SH-SY5Y (cell line): ENCODE measurements around the gene FCRL5.

ENCODE experiments used
- GATA2 ChIP-seq: IDR thresholded peaks from 2 replicates; pipeline ENCODE4 v1.6.1; 2011; ENCODE audit warnings: mild to moderate bottlenecking, low read depth, low read length
- GATA3 ChIP-seq: IDR thresholded peaks from 2 replicates; pipeline ENCODE4 v1.6.1; 2011; ENCODE audit warnings: low read depth, mild to moderate bottlenecking, low read length, moderate library complexity

DNA sequence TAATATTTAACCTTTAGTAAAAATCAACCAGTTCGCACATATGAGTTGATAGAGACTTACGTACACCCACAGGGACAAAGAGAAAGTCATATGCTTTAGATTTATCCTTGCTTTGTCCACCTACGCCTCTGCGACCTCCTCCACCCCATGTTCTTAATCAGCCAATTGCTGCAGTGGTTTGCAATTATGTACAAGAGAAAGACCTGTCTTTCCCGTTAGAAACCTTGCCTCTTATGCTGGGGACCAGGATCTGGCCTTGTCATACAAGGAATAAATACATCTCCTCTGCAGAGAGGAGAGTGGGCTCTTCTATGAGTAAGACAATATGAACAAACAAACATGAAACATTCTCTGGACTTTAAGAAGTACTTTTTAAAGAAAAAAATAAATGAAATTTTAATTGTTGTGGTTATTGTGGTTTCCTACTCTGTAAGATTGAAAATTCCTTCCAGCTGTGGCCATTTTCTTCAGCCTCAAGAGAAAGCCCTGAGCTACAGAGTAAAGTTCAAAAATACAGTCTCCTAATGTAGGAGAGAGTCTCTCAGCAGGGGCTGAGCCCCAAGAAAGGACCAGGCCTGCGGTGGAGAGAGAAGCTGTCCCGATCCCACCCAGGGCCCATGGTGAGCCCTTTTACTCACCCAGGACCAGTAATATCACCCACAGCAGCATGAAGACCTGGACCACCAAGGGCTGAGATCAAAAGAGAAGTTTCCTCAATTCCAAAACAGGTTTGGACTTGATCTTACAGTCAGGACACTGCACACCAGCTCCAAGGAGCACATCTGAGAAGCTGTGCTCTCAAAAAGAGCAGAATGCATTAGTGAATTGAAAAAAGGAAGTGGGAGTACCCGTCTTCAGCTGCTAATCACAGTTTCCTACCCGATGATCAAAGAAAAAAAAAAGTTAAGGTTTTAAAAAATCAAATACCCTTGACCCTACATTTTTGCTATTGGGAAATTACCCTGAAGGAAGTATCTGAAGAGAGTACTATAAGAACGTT lies at the start of gene FCRL5:
- TF ChIP-seq GATA2 (no peak), GATA3 (no peak)
